Activated CD8-positive, alpha-beta T cell treated with anti-CD3 and anti-CD28 coated beads for 36 hours (primary cell): ENCODE measurements around the gene DNASE1. TPM values are rescaled to one million over a fixed set of nuclear protein-coding genes. Genes with fewer than 3 reads are reported as not detected.

ENCODE experiments used
- ATAC-seq: fragments of 200-7000 bp; cut with Tn5 transposase; one replicate; pipeline ENCODE4 v1.10.0; 2021; ENCODE audit warnings: mild to moderate bottlenecking, moderate library complexity
- CTCF ChIA-PET: fragments of 350-600 bp; sonication (Branson Sonifier 250); formaldehyde crosslinking; loops from one replicate; lab custom pipeline; 2021; ENCODE audit warnings: antibody characterized with exemption; lab: Charles Lee
- POLR2A ChIA-PET: fragments of 350-600 bp; sonication (Branson Sonifier 250); formaldehyde crosslinking; loops from one replicate; lab custom pipeline; 2021; ENCODE audit warnings: antibody characterized with exemption; lab: Charles Lee
- DNase-seq: peaks from one replicate; pipeline ENCODE4 v3.0.0-alpha.2; 2020
- H3K27ac Mint-ChIP-seq: one replicate; pipeline ENCODE4 v1.8.0; 2021; ENCODE audit warnings: mild to moderate bottlenecking, mixed read lengths
- H3K27me3 Mint-ChIP-seq: one replicate; pipeline ENCODE4 v1.8.0; 2021; ENCODE audit warnings: mixed read lengths
- H3K36me3 Mint-ChIP-seq: one replicate; pipeline ENCODE4 v1.8.0; 2021; ENCODE audit warnings: low read depth, mixed read lengths
- H3K4me1 Mint-ChIP-seq: one replicate; pipeline ENCODE4 v1.8.0; 2021; ENCODE audit warnings: low read depth, mixed read lengths
- H3K4me3 Mint-ChIP-seq: one replicate; pipeline ENCODE4 v1.8.0; 2021; ENCODE audit warnings: mild to moderate bottlenecking, moderate library complexity, mixed read lengths
- H3K9me3 Mint-ChIP-seq: one replicate; pipeline ENCODE4 v1.8.0; 2021; ENCODE audit warnings: mixed read lengths
- intact Hi-C: fragments of 100-400 bp; cut with micrococcal nuclease; formaldehyde crosslinking; loops from one replicate; pipeline ENCODE4 v1.10.0; 2022
- total RNA-seq, 2 experiments: library from RNA; stranded (reverse); gene quantifications; one replicate each; pipeline ENCODE4 v1.2.3, GENCODE V29; 2021
- TF ChIP-seq, protein P1 (sequence below): fragments of 200-600 bp; IDR thresholded peaks from one replicate; pipeline ENCODE4 v1.8.0; 2022; ENCODE audit warnings: antibody characterized with exemption, mild to moderate bottlenecking

DNASE1 gene
- total RNA-seq, 2 experiments from 2014 or later: 11.8 to 12.1 TPM

DNA sequence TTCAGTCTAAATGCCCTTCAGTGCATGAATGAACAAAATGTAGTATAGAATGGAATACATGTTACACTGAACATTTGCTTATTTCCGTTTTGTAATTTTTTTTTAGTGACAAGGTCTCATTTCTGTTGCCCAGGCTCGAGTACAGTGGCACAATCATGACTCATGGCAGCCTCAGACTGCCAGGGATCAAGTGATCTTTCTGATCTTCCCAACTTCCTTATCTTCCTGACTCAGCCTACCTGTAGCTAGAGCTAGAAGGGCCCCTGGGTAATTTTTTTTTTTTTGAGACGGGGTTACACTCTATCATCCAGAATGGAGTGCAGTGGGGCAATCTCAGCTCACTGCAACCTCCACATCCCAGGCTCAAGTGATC is 35.7 kb upstream of the DNASE1 start:
- Mint-ChIP-seq H3K9me3 (no peaks in the 10 kb centered on the region), H3K4me1 (peaks cover 47% of the 10 kb centered on the region), H3K4me3 (no peak overlapping the region), H3K27me3 (no peaks in the 10 kb centered on the region), H3K27ac (peak overlapping the region; percentile 39), H3K36me3 (peaks cover 7% of the 10 kb centered on the region)
- ATAC-seq (no peak), DNase-seq (no peak)
- TF ChIP-seq, protein P1, sequence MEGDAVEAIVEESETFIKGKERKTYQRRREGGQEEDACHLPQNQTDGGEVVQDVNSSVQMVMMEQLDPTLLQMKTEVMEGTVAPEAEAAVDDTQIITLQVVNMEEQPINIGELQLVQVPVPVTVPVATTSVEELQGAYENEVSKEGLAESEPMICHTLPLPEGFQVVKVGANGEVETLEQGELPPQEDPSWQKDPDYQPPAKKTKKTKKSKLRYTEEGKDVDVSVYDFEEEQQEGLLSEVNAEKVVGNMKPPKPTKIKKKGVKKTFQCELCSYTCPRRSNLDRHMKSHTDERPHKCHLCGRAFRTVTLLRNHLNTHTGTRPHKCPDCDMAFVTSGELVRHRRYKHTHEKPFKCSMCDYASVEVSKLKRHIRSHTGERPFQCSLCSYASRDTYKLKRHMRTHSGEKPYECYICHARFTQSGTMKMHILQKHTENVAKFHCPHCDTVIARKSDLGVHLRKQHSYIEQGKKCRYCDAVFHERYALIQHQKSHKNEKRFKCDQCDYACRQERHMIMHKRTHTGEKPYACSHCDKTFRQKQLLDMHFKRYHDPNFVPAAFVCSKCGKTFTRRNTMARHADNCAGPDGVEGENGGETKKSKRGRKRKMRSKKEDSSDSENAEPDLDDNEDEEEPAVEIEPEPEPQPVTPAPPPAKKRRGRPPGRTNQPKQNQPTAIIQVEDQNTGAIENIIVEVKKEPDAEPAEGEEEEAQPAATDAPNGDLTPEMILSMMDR: no peak
- POLR2A ChIA-PET: interaction anchor here (0.9 kb wide), 1 partner anchor 44 kb away, joined by 5 read pairs; no protein-coding TSS in a partner anchor
- CTCF ChIA-PET: interaction anchor here (0.6 kb wide), 1 partner anchor 35 kb away, joined by 3 read pairs; no protein-coding TSS in a partner anchor
- intact Hi-C loops: no loop called here

- H3K36me3 Mint-ChIP-seq: no peaks in the 10 kb centered on the region
- ATAC-seq: no peak
- POLR2A ChIA-PET: no interaction called here
Measured at GRCh38 chr16:3623642-3624041, 30.8 kb upstream of the DNASE1 start.

DNA sequence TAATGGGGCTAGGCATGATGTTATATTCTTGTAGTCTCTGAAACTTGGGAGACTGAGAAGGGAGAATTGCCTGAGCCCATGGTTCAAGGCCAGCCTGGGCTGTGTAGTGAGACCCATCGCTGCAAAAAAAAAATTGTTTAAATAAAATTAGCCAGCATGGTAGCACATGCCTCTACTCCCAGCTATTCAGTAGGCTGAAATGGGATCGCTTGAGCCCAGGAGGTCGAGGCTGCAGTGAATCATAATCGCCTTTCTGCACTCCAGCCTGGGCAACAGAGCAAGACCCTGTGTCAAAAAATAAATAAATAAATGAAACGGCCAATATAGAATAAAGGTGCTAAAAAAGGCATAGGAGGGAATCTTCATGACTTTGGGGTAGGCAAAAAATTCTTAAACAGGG is 29.2 kb upstream of the DNASE1 start:
- no peaks in the 10 kb centered on the region for H3K36me3 Mint-ChIP-seq
- ChIA-PET CTCF (interaction anchor here (1.4 to 1.9 kb wide), 2 partner anchors 13 to 101 kb away, joined by 3 to 5 read pairs; partner anchors contain the start of gene SLX4), POLR2A (interaction anchor here (1.0 kb wide), 2 partner anchors 12 to 13 kb away, joined by 3 read pairs; no protein-coding TSS in a partner anchor)
- peaks cover 31% of the 10 kb centered on the region for H3K4me1 Mint-ChIP-seq
- intact Hi-C loops: no loop called here
- H3K27me3 Mint-ChIP-seq: no peaks in the 10 kb centered on the region
- TF ChIP-seq, protein P1: no peak
- H3K27ac Mint-ChIP-seq: peak overlapping the region; percentile 80
- H3K9me3 Mint-ChIP-seq: no peaks in the 10 kb centered on the region
- H3K4me3 Mint-ChIP-seq: no peak overlapping the region
- ATAC-seq (no peak), DNase-seq (no peak)

More at GRCh38 chr16:3623642-3624041, 30.8 kb upstream of the DNASE1 start:
- Mint-ChIP-seq H3K27ac (no peak overlapping the region), H3K4me1 (peaks cover 34% of the 10 kb centered on the region), H3K4me3 (no peak overlapping the region), H3K9me3 (no peaks in the 10 kb centered on the region), H3K27me3 (no peaks in the 10 kb centered on the region)
- DNase-seq: no peak
- TF ChIP-seq, protein P1: no peak
- intact Hi-C loops: no loop called here
- CTCF ChIA-PET: no interaction called here

GRCh38 chr16:3625911-3626732 is 28.4 kb upstream of the DNASE1 start:
- POLR2A ChIA-PET: interaction anchor here (1.0 kb wide), 2 partner anchors 12 to 14 kb away, joined by 3 read pairs; no protein-coding TSS in a partner anchor
- H3K9me3 Mint-ChIP-seq: no peaks in the 10 kb centered on the region
- CTCF ChIA-PET: interaction anchor here (0.6 to 1.9 kb wide), 7 partner anchors 12 to 536 kb away, joined by 3 to 6 read pairs (median 3); partner anchors contain the start of gene SLX4
- ATAC-seq (peak; percentile 89), DNase-seq (no peak)
- H3K4me1 Mint-ChIP-seq: peaks cover 31% of the 10 kb centered on the region
- peak overlapping the region; percentile 80 for H3K27ac Mint-ChIP-seq
- intact Hi-C loops: no loop called here
- H3K4me3 Mint-ChIP-seq: no peak overlapping the region
- no peaks in the 10 kb centered on the region for H3K27me3 Mint-ChIP-seq
- H3K36me3 Mint-ChIP-seq: no peaks in the 10 kb centered on the region
- TF ChIP-seq, protein P1: no peak
